HEK293 (cell line): ENCODE measurements around the gene TMC6.
A peak's percentile ranks its signal among the peaks of the same experiment; 100 is the strongest.

ENCODE experiments used
- CTCF ChIA-PET: fragments of 350-600 bp; formaldehyde crosslinking; extraction: SDS; loops from one replicate; lab custom pipeline; 2021; ENCODE audit warnings: antibody characterized with exemption; lab: Yijun Ruan, JAX
- POLR2A ChIA-PET: fragments of 300-600 bp; formaldehyde crosslinking; extraction: SDS; loops from one replicate; lab custom pipeline; 2020; ENCODE audit warnings: antibody characterized with exemption, inconsistent platforms; lab: Yijun Ruan, JAX
- H3K27ac ChIP-seq: fragments of 200-500 bp; sonication (Bioruptor generic); 2 replicates; pipeline ENCODE4 v1.5.1; 2014; ENCODE audit warnings: low read depth, low read length, control low read depth, inconsistent platforms; ENCODE audit errors: extremely low read depth
- H3K36me3 ChIP-seq, 2 experiments: fragments of 200-500 bp in 1 of 2; sonication (Bioruptor generic) in 1 of 2; 1 replicate in 1 of 2; 2 replicates in 1 of 2; pipeline ENCODE4 v1.5.1; 2014 to 2017; ENCODE audit warnings: inconsistent platforms in 2 of 2, low read length in 2 of 2; ENCODE audit not compliant: control insufficient read depth in 2 of 2, insufficient read depth in 1 of 2
- H3K4me1 ChIP-seq: fragments of 200-500 bp; sonication (Bioruptor generic); 2 replicates; pipeline ENCODE4 v1.5.1; 2014; ENCODE audit warnings: mild to moderate bottlenecking, low read length, inconsistent platforms; ENCODE audit not compliant: control insufficient read depth, insufficient read depth
- H3K4me3 ChIP-seq: 2 replicates; pipeline ENCODE4 v1.5.1; 2011; ENCODE audit warnings: low read depth, mild to moderate bottlenecking, control low read depth, low read length, moderate library complexity
- H3K9me3 ChIP-seq: fragments of 200-500 bp; sonication (Bioruptor generic); 2 replicates; pipeline ENCODE4 v1.5.1; 2014; ENCODE audit warnings: low read depth, low read length, inconsistent platforms; ENCODE audit not compliant: control insufficient read depth, insufficient read depth
- HIC1 ChIP-seq: fragments of 450-650 bp; formaldehyde crosslinking; IDR thresholded peaks from 2 replicates; pipeline ENCODE4 v1.5.1; 2016; ENCODE audit warnings: missing biosample characterization, missing genetic modification characterization
- KLF1 ChIP-seq: fragments of 450-650 bp; formaldehyde crosslinking; IDR thresholded peaks from 2 replicates; pipeline ENCODE4 v1.5.1; 2016; ENCODE audit warnings: missing biosample characterization, missing genetic modification characterization
- KLF9 ChIP-seq: fragments of 450-650 bp; formaldehyde crosslinking; IDR thresholded peaks from 2 replicates; pipeline ENCODE4 v1.5.1; 2016; ENCODE audit warnings: missing biosample characterization, missing genetic modification characterization, low read depth
- REST ChIP-seq: fragments of 450-650 bp; formaldehyde crosslinking; IDR thresholded peaks from 2 replicates; pipeline ENCODE4 v1.5.1; 2016; ENCODE audit warnings: missing biosample characterization, missing genetic modification characterization
- ZBTB44 ChIP-seq: fragments of 450-650 bp; IDR thresholded peaks from 2 replicates; pipeline ENCODE4 v1.5.1; 2018; ENCODE audit warnings: missing biosample characterization, mild to moderate bottlenecking, missing genetic modification characterization
- ZFP37 ChIP-seq: fragments of 450-650 bp; formaldehyde crosslinking; IDR thresholded peaks from 2 replicates; pipeline ENCODE4 v1.5.1; 2016; ENCODE audit warnings: missing biosample characterization, missing genetic modification characterization
- ZNF133 ChIP-seq: fragments of 450-650 bp; formaldehyde crosslinking; IDR thresholded peaks from 2 replicates; pipeline ENCODE4 v1.5.1; 2016; ENCODE audit warnings: missing biosample characterization, missing genetic modification characterization
- ZNF16 ChIP-seq: fragments of 450-650 bp; formaldehyde crosslinking; IDR thresholded peaks from 2 replicates; pipeline ENCODE4 v1.5.1; 2016; ENCODE audit warnings: low read depth, missing biosample characterization, missing genetic modification characterization
- ZNF175 ChIP-seq: fragments of 450-650 bp; formaldehyde crosslinking; IDR thresholded peaks from 2 replicates; pipeline ENCODE4 v1.5.1; 2016; ENCODE audit warnings: missing biosample characterization, missing genetic modification characterization
- ZNF280C ChIP-seq: fragments of 450-650 bp; formaldehyde crosslinking; IDR thresholded peaks from 2 replicates; pipeline ENCODE4 v1.5.1; 2016; ENCODE audit warnings: missing biosample characterization, missing genetic modification characterization
- ZNF335 ChIP-seq: fragments of 450-650 bp; formaldehyde crosslinking; conservative IDR thresholded peaks from 2 replicates; pipeline ENCODE4 v1.5.1; 2016; ENCODE audit warnings: missing biosample characterization, missing genetic modification characterization
- ZNF473 ChIP-seq: fragments of 450-650 bp; formaldehyde crosslinking; IDR thresholded peaks from 2 replicates; pipeline ENCODE4 v1.5.1; 2017; ENCODE audit warnings: missing biosample characterization, missing genetic modification characterization
- ZNF521 ChIP-seq: fragments of 450-650 bp; formaldehyde crosslinking; IDR thresholded peaks from 2 replicates; pipeline ENCODE4 v1.5.1; 2017; ENCODE audit warnings: missing biosample characterization, mild to moderate bottlenecking, missing genetic modification characterization
- ZNF610 ChIP-seq: fragments of 450-650 bp; formaldehyde crosslinking; IDR thresholded peaks from 2 replicates; pipeline ENCODE4 v1.5.1; 2016; ENCODE audit warnings: missing biosample characterization, missing genetic modification characterization, borderline replicate concordance
- ZNF623 ChIP-seq: fragments of 450-650 bp; formaldehyde crosslinking; IDR thresholded peaks from 2 replicates; pipeline ENCODE4 v1.5.1; 2016; ENCODE audit warnings: missing biosample characterization, missing genetic modification characterization
- ZNF791 ChIP-seq: fragments of 450-650 bp; formaldehyde crosslinking; IDR thresholded peaks from 2 replicates; pipeline ENCODE4 v1.5.1; 2016; ENCODE audit warnings: missing biosample characterization, missing genetic modification characterization

Gene TMC6

GRCh38 chr17:78122931-78123249, 5.7 kb downstream of the TMC6 start:
- H3K27ac ChIP-seq, result no peak overlapping the region
- TF ChIP-seq ZFP37 (tag by site-specific recombination) (no peak), ZNF623 (tag by site-specific recombination) (peak; percentile 98)

GRCh38 chr17:78122216-78122930, 6.2 kb downstream of the TMC6 start:
- Histone ChIP-seq H3K4me3 (no peak overlapping the region), H3K4me1 (no peaks in the 10 kb centered on the region; the same call in 1 of the 2 replicates), H3K9me3 (no peaks in the 10 kb centered on the region), H3K27ac (no peak overlapping the region), H3K36me3 (peaks cover 7 to 21% of the 10 kb centered on the region in 2 experiments; a peak in 2 of 3 replicates)
- TF ChIP-seq ZNF521 (no peak), ZNF16 (tag by site-specific recombination) (no peak), ZNF610 (tag by site-specific recombination) (no peak), HIC1 (no peak), REST (no peak), ZNF791 (tag by site-specific recombination) (no peak), ZNF280C (tag by site-specific recombination) (no peak), KLF1 (tag by site-specific recombination) (no peak), ZNF473 (tag by site-specific recombination) (no peak), ZNF175 (no peak), ZNF335 (tag by site-specific recombination) (no peak), ZNF133 (tag by site-specific recombination) (no peak), ZBTB44 (no peak), KLF9 (tag by site-specific recombination) (no peak)
- ChIA-PET POLR2A (no interaction called here), CTCF (interaction anchor here (0.5 to 3.3 kb wide), 7 partner anchors 10 to 130 kb away, joined by 3 to 10 read pairs (median 4); no protein-coding TSS in a partner anchor)

More at GRCh38 chr17:78122931-78123249, 5.7 kb downstream of the TMC6 start:
- H3K9me3 ChIP-seq, result no peaks in the 10 kb centered on the region
- H3K4me1 ChIP-seq, result peaks cover 4% of the 10 kb centered on the region; the same call in 1 of the 2 replicates
- H3K4me3 ChIP-seq, result no peak overlapping the region
- CTCF ChIA-PET, result interaction anchor here (0.6 to 3.3 kb wide), 4 partner anchors 10 to 129 kb away, joined by 3 to 10 read pairs (median 4); no protein-coding TSS in a partner anchor
- H3K36me3 ChIP-seq, result peaks cover 7 to 21% of the 10 kb centered on the region in 2 experiments; a peak in 2 of 3 replicates
- POLR2A ChIA-PET, result no interaction called here
